Astrocyte of the cerebellum (primary cell): Measurements from ENCODE around the gene CR1L.

Experiments
- DNase-seq: peaks from one replicate; pipeline ENCODE4 v3.0.0-alpha.2; 2011; ENCODE audit warnings: low read depth
- H3K4me3 ChIP-seq: 2 replicates; pipeline ENCODE4 v1.5.1; 2011; ENCODE audit warnings: mild to moderate bottlenecking, low read depth, low read length, moderate library complexity
- CTCF ChIP-seq: IDR thresholded peaks from 2 replicates; pipeline ENCODE4 v1.5.1; 2012; ENCODE audit warnings: low read length, low read depth, moderate library complexity, mild to moderate bottlenecking; ENCODE audit errors: missing control alignments
- in situ Hi-C: cut with HindIII; loops from 2 replicates; pipeline ENCODE4 v1.10.0; 2017; ENCODE audit warnings: low sequenced_read_pairs

CR1L gene

DNA sequence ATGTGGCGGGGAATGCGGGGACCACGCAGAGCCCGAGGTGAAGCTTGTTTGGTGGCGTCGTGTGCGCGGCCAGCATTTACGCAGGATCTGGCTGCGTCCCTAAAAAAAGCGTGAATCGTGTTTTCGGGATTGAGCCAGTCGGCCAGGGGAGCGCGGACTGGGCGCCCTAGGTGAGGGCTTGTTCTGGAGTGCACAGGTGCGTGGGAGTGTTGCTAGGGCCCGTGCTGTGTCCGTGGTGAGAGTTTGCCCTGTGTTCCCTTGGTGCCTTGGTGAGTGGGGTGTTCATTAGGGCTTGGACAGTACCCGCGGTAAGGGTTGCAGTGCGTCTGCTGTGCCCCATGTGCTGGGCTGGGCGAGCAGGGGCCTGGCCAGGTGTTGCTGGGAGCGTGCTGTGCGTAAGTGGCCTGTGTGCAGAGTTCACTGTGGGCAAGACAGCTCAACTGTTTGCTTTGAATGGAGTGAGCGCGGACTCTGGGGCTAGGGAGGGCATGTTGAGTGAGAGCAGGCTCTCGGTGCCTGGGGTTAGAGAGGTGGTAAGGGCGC lies 107.6 kb downstream of the CR1L start:
- peak overlapping the region; percentile 93 for H3K4me3 ChIP-seq
- no peak for TF ChIP-seq CTCF
- in situ Hi-C loops, result no loop called here
- DNase-seq, result no peak

- in situ Hi-C loops, result no loop called here
- peak overlapping the region; percentile 93 for H3K4me3 ChIP-seq
- no peak for TF ChIP-seq CTCF
- no peak for DNase-seq
Measured at GRCh38 chr1:207753611-207754010, 108.7 kb downstream of the CR1L start.

GRCh38 chr1:207754011-207754410 lies 109.1 kb downstream of the CR1L start:
- in situ Hi-C loops, result no loop called here
- DNase-seq, result no peak
- H3K4me3 ChIP-seq, result no peak overlapping the region
- no peak for TF ChIP-seq CTCF

DNA sequence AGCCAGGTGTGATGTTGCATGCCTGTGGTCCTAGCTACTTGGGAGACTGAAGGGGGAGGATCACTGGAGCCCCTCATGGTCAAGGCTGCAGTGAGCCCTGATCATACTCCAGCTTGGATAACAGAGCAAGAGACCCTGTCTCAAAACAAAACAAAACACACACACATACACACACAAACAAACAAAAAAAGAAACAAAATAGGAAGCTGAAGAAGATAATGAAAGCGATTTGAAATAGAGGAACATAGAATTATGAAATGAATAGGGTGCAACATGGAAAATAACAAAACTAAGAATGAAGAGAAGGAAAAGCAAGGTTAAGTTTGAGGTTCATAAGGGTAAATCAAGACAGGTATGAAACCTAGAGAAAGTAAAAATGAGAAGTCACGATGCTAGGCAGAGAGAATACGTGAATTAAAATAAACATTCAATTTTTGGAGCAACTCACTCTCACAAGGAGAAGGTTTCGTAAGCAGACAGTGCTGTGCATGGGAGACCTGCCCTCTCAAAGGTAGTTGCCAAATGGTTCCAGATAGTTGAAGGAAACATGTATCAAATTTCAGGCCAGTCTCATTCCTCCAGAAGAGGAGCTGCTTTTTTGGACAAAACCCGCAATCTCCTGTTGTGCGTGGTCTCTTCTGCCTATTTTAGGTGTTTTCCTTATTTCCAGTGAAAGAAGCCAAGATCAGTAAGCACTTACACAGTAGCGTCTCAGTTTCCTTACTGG lies 110.2 kb downstream of the CR1L start:
- DNase-seq, result no peak
- TF ChIP-seq CTCF, result no peak
- in situ Hi-C loops, result no loop called here
- H3K4me3 ChIP-seq, result no peak overlapping the region

- no peak for DNase-seq
- in situ Hi-C loops, result no loop called here
- no peak overlapping the region for H3K4me3 ChIP-seq
- no peak for TF ChIP-seq CTCF
Measured at GRCh38 chr1:207755846-207756693, 111.1 kb downstream of the CR1L start.

GRCh38 chr1:207762622-207763021 lies 117.7 kb downstream of the CR1L start:
- in situ Hi-C loops, result no loop called here
- no peak for TF ChIP-seq CTCF
- DNase-seq, result no peak
- H3K4me3 ChIP-seq, result no peak overlapping the region
